IPS-NIHi7 (cell line): ENCODE data around the gene ATP2B3.
"Not testable (repeated sequence)": the region's sequence is repeated elsewhere in the genome, so short reads cannot be mapped to it uniquely, and the experiment has no call there.

ENCODE experiments used
- DNase-seq: peaks from one replicate; pipeline ENCODE4 v3.0.0; 2012; ENCODE audit warnings: mixed read lengths; ENCODE audit errors: extremely low spot score

Gene ATP2B3

DNA sequence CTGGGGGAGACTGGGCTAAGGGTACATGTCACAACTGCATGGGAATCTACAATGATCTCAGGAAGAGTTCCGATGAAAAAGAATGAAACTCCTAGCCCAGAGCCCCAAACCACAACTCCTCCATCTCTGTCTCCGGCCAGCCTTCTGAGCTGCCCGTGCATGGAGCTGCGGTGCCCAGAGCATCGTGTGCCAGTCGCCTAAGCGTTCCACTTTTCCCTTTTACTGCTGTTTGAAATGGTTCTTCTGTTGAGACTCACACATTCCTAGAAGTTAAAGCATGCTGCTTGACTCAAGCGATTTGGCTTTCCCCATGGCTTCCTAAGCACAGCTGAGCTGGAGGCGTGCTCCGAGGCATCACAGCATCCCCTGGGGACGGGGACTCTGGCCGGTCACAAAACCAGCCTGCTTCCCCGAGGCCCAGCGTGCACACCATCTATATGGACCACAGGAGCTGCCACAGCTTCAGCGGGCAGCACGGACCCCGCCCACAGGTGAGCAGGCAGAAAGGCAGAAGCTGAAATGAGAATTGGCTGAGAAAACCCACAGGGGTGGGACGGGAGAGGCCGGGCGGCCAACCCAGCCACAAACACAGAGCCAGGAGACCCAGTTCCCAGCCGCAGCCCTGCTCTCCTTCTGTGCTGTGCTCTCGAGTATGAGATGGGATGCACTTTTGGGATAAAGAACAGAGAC is 76.5 kb downstream of the ATP2B3 start:
- no peak for DNase-seq

DNA sequence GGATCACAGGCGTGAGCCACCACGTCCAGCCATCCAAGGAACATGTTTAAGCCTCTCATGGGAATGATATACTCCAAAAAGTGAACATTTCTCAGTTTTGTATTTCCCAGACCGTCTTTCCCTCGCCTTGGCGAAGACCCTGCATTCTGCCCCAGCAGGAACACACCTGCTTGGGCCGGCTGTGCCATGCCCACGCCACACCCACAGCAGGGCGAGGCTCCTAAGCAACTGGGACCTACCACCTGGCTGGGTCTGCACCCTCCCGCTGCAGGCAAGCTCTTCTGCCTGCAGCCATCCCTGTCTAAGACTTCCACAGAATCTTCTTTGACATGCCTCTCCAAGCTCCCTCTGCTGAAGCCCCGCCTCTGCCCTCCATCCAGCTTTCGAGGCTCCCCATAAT is 77.9 kb downstream of the ATP2B3 start:
- no peak for DNase-seq

- DNase-seq = no peak
Measured at GRCh38 chrX:153595859-153596857, 78.7 kb downstream of the ATP2B3 start.

DNA sequence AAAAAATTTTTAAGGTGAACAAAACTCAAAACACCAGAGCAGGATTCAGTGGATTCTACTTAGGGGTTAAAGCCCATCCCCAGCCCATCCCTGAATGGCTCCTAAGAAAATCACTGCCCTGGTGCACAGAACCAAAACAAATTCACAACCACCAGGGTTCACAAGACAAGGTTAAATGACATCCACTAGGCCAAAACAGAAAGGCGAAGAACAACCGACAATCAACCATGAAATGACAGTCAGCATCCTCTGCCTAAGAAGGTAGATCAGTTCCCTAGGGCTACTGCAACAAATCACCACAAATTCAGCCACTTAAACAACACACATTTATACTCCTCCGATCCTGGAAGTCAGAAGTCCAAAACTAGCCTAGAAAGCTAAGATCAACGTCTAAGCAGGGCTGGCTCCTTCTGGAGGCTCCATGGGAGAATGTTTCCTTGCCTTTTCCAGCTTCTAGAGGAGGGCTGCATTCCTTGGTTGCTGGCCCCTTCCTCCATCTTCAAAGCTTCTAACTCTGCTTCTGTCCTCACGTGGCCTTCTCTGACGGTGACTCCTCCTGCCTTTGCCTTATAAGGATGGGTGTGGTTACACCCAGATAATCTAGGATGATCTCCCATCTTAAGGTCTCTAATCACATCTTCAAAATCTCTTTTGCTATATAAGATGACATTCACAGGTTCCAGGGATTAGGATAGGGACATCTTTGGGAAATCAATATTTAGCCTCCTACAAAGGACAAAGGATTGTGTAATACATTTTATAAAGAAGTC is 79.7 kb downstream of the ATP2B3 start:
- DNase-seq = no peak

DNA sequence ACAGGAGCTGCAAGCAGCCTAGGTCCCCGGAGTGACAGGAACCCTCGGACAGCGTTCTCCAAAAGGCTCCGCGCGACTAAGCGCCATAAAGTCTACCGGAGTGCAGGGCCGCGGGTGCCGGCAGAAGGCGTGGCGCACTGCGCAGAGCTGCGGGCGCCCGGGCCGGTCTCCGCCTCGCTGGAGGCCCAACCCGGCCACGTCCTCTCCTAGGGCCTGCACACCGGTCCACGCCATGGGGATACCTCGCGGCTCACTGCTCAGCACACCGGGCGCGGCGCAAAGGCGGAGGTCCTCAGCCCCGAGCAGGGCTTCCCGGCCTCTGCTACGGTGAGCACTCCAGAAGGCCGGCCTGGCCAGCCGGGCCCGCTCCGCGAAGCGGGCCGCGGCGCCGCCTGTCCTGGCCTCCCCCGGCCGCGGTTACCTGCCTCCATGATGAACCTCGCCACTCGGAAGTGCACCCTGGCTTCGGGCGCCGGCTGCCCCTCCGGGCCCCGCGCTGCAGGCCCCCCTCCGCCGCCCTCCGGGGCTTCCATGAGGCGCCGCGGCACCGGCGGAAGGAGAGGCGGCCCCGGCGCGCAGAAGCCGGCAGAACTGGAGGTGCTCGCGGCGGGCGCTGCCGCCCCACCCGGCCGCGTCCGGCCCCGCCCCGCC is 81.2 kb downstream of the ATP2B3 start, which contains the start of gene CCNQ:
CCNQ (minus strand) TSS at position 599 of the 651 bp plus-strand sequence; CDS start at position 533, 66 bp downstream.
- DNase-seq = peak; percentile 27

DNA sequence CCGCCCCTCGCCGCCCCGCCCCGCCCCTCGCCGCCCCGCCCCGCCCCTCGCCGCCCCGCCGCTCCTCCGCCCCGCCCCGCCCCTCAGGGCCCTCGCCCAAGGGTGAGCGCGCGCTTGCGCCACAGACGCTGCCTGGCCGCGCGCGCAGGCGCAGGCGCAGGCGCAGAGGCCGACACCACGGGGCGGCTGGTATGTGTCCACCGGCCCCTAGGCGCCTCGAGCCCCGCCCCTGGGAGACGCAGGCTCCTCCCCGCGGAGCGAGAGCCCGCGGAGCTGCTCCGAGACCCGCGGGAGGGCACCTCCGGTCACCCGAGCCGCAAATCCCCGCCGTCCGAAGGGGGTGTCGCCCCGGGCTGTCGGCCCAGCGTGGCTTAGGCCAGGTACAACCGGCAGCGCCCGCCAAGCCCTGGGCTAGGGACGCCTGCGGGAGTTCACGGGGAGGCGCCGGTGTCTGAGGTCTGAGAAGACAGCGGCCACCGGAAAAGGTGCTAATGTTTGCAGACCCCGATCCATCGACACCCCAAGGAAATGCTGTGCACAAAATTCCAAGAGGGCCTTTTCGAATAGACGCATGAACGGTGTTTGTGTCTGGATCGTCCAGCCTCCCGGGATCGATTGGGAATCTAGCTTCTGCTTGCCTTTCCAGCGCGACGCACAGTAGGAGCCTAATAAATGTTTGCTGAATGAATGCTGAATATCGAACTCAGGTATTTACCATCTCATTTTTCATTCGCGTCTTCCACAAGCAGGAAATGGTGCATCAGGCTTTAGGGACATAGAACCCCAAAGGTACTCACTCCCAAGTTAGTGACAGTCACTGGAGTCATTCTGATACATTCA is 82.0 kb downstream of the ATP2B3 start:
- DNase-seq = peak; percentile 89

DNA sequence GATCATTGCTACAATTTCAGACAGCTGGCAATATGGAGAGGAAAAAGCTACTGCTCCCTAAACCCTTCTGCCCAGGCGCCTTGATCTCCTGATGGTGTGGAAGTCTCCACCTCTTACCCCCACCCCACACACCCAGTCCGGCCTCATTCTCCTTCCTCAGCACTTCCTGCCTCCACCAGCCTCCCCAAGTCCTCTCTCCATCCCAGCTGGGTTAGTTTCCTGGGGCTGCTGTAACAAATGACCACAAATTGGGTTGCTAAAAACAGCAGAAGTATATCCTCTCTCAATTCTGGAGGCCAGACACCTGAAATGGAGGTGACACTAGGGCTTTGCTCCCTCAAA is 82.6 kb downstream of the ATP2B3 start:
- no peak for DNase-seq

GRCh38 chrX:153600921-153601320 is 83.5 kb downstream of the ATP2B3 start:
- no peak for DNase-seq

DNA sequence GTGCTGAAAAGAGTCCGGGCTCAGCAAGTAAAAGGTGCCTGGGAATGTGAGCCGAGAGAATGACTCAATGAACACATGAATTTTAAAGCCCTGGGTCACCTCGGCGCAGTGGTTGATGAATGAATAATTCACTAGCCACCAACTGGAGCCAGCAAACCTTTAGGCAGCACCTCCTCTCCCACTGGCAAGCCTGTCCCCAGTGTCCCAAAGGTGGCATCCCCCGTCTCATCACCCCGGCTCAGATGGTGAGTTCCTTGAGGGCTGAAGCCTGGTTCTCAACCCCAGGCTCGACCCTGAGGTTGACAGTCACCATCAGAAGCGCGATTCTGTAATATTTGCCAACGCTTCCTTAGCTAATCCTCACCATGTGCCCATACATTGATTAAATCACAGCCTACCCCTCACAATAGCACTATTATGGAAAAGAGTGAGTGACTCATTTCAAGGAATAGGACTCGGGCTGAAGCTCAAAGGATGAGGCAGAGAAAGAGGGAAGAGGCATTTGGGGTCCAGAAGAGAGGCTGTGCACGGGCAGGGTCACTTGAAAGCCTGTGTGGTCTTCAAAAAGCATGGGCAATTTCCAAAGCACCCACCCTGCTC is 84.2 kb downstream of the ATP2B3 start:
- DNase-seq = no peak

GRCh38 chrX:153602601-153603000 is 85.2 kb downstream of the ATP2B3 start:
- no peak for DNase-seq

GRCh38 chrX:153603131-153603656 is 85.8 kb downstream of the ATP2B3 start:
- no peak for DNase-seq

GRCh38 chrX:153604666-153605380 is 87.4 kb downstream of the ATP2B3 start:
- not testable (repeated sequence) for DNase-seq

GRCh38 chrX:153606503-153606902 is 89.1 kb downstream of the ATP2B3 start:
- DNase-seq = no peak

DNA sequence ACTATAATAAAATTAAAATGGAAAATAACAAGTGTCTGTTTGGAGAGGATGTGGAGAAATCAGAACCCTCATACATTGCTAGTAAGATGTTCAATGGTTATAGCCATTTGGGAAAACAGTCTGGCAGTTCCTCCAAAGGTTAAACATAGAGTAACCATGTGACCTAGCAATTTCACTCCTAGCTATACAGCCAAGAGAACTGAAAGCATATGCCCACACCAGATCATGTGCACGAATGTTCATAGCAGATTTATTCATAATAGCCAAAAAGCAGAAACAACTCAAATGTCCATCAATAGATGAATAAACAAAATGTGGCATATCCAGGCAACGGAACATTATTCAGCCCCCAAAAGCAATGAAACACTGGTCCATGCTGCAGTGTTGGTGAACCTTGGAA is 90.9 kb downstream of the ATP2B3 start:
- DNase-seq = no peak

DNA sequence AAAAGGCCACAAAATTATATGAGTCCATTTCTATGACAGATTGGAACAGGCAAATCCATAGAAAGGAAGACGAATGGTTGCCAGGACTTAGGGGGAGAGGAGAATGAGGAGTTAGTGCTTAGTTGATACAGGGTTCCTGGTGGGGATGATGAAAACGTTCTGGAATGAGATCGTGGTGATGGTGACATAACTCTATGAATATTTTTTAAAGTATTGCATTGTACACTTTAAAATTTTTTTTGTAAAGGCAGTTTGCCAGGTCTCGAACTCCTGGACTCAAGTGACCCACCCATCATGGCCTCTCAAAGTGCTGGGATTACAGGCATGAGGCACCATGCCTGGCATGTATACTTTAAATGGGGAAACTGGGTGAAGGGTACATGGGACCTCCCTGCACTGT is 91.4 kb downstream of the ATP2B3 start:
- no peak for DNase-seq

GRCh38 chrX:153609917-153610835 is 92.7 kb downstream of the ATP2B3 start:
- peak; percentile 63 for DNase-seq

DNA sequence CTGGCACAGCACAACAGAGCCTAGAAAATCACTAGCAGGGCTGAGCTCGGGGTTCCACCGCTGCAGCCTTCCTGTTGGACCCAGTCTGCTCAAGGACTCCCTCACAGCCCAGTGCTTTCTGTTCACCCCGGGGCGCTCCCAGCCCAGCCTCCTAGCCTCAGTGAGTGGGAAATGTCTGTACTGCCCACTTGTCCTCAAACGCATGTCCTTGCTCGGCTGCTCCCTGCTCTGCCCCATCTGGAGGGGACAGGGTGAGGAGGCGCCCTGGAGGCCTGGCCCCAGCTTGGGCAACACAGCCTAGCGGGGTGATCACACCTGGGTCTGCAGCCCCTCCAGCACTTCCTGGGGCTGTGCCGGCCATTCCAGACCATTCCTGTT is 93.4 kb downstream of the ATP2B3 start:
- DNase-seq = no peak
